Measurements from ENCODE around the gene B3GNT9.

The B3GNT9 gene

GRCh38 chr16:67184995-67185650 is 34.3 kb upstream of the B3GNT9 start:
- DNase-seq = peak; percentile 84 to 85

DNA sequence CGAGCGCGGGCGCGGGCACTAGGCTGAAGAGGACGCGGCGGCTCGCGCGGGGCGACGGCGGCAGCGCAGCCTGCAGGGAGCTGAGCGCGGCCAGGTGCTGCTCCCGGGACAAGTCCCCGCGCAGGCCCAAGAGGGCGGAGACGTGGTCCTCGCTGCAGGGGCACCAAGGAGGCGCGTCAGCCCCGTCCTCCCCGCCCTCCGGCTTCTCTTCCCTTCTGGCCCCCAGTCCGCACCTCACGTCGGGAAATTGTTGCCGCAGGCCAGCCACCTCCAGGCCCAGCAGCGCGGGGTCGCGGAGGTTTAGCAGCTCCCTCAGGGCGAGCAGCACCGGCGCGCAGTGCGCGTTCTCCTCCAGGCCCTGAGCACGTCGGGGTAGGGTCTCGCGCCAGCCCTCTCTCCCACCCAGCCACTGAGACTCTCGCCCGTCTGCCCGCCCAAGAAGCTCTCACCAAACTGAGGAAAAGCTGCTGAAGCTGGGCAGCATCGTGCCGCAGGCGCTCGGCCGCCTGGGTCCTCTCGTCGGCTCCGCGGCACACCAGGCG is 33.7 kb upstream of the B3GNT9 start:
- DNase-seq = no peak

DNA sequence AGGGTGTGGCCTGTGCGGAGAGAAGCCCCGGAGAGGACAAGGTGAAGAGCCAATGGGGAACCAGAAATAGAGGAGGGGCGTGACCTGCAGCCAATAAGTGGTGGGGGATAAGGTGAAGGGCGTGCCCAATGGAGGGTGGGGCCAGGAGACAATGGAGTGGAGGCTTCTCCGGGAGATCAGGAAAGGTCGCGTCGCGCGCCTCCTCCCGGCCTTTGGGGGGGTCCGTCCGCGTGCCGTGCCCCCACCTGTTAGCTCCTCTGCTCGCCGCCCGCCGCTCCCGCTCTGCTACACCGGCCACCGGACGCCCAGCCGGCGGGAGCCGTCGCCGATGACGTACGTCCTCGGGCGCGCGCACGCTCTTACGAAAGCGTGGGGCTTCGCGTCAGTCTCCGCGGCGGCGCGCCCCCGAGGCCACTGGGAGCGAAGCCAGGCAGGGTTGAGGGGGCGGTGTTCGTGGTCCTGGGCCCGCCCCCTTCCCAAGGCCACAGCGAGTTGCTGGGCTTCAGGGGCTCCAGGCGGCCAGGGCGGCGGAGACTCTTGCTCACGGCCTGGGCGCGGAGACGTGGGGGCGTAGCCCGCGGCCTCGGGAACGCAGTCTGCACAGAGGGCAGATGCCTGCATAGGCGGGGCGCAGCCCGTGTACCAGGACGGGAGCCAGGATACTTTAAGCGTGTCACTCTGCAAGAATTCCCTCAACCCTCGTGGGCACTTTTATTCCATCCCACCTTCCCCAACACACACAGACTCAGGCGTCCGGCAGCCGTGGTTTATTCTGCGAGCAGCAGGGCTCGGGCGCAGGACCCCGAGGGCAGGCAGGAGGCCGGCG is 33.0 kb upstream of the B3GNT9 start, which contains the start of gene MATCAP1:
Gene MATCAP1, minus strand, starts transcription at position 337 of the 826 bp plus-strand sequence. CDS start 3,353 bp downstream, outside the sequence.
- DNase-seq = peak; percentile 97 to 98

- DNase-seq = no peak
These were observed 32.5 kb upstream of the B3GNT9 start for GRCh38 chr16:67183284-67183626.

DNA sequence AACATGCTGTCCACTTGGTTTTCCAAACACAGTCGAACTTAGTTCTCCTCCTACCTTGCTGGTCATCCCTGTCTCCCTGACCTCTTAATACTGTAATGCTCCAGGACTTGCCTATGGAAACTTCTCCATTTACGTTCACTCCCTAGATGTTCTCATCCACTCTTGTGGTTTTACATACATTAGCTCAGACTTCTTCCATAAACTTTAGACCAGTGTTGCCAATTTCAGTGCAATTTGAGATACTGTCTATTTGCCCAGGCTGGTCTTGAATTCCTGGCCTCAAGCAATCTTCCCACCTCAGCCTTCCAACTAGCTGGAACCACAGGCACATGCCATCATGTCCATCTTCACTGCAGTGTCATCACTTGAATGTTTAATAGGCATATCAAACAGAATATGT is 31.5 kb upstream of the B3GNT9 start:
- no peak for DNase-seq

GRCh38 chr16:67181346-67181745 is 30.5 kb upstream of the B3GNT9 start:
- DNase-seq = no peak

DNA sequence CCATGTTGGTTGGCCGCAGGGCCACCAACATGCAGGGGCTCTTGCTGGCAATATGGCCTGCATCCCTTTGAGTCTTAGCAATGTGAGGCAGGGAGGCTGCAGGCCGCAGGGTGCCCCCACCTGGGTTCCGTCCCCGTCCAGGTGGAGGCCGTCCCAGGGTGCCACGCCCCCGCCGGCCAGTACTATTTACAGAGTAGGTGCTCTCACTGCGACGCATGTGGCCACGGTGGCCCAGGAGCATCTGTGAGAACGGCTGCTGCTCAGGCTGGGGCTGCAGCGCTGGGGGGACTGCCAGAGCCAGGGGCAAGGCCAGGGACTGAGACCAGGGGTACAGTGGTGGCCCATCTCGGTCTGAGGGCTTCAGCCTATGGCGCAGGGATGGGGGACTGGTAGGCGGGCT is 29.4 kb upstream of the B3GNT9 start:
- DNase-seq = no peak

DNA sequence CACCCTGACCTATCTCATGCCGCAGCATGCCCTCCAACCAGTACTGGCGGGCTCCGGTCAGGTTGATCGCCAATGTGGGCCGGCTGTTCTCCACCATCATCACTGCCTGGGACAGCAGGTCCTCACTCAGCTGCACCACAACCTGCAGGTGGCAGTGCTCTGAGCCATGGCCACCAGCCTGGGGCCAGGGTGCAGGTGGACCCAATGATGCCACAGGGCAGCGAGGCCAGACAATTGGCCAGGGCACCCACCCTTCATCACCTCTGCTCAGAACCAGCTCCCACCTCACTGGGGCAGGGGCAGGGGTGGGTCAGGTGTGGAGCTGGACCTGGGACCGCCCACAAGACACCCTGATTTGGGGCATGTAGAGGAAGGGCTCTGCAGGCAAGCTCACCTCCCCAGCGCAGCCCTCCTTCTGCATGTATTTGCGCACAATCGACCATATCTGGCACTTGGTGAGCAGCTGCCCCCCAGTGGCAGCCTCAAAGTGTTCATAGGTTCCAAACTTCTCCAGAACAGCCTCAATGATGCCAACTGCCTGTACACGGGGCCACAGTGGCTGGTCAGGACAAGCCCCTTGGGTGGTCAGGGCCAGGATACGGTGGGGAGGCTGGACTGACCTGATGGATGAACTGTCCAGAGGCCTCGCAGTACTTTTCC is 28.8 kb upstream of the B3GNT9 start:
- no peak for DNase-seq

DNA sequence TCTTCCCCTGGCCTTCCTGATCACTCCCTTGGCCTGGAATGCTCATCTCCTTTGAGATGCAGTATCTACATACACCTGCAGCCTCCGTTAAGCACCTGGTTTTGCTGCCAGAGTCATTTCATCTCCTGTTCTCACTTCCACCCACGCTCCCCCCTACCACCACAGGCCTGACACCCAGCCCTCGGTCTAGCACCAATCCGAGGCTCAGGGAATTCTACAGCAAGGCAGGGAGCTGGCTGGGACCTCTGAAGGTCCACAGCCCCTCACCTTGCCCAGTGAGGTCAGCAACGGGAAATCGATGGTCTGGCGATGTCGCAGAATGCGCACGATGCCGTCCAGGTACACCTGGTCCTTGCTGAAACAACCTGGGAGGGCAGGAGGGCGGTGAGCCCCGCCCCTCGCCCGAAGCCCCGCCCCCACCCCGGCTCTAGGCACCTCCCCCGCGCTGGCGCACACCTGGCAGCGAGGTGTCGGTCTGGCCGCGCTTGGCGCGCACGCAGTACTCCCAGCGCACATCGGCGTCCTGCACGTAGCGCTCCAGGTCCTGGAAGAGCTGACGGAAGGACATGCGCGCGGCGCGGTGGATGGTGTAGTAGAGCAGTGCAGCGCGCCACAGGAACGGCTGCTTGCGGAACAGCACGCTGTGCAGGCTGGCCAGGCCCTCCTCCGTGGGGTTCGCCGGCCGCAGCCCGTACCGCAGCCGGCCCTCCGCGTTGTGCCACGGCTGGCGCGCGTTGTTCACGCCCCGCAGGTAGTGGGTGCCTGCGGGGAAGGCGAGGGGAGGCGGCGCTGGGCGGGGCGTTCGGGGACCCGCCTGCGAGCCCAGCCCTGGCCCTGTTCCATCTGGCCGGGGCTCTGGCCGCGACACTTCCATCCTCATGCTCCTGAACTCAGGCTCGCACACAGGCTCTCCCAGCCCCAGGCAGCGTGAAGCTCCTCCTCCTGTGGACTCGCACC is 27.2 kb upstream of the B3GNT9 start:
- DNase-seq = peak; percentile 66 to 76

DNA sequence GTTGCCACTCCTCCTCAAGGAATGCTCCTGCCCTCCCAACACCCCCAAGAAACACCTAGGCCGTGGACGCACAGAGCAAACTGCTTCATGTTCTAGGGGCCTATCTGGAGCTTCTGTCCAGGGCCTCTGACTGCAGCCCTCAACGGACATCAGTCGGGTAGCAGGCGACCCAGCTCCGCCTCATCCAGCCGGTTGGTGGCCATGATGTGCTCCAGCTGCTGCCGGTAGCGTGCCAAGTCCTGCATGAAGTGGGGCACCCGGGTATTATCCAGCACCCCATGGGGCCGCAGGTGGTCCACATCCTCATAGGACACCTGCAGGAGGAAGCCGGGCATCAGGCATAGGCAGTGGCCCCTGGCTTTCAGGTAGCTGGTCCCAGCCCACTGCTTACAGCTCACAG is 25.9 kb upstream of the B3GNT9 start:
- no peak for DNase-seq

DNA sequence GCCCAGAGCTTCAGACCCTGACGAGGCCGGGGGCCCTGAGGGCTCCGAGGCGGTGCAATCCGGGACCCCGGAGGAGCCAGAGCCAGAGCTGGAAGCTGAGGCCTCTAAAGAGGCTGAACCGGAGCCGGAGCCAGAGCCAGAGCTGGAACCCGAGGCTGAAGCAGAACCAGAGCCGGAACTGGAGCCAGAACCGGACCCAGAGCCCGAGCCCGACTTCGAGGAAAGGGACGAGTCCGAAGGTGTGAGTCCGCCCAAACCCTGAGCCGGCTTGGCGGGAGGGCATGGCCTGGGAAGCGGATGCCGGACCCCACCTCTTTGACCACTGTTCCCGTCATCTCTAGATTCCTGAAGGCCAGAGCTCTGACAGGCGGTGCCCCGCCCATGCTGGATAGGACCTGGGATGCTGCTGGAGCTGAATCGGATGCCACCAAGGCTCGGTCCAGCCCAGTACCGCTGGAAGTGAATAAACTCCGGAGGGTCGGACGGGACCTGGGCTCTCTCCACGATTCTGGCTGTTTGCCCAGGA is 24.0 kb upstream of the B3GNT9 start:
- DNase-seq = no peak

DNA sequence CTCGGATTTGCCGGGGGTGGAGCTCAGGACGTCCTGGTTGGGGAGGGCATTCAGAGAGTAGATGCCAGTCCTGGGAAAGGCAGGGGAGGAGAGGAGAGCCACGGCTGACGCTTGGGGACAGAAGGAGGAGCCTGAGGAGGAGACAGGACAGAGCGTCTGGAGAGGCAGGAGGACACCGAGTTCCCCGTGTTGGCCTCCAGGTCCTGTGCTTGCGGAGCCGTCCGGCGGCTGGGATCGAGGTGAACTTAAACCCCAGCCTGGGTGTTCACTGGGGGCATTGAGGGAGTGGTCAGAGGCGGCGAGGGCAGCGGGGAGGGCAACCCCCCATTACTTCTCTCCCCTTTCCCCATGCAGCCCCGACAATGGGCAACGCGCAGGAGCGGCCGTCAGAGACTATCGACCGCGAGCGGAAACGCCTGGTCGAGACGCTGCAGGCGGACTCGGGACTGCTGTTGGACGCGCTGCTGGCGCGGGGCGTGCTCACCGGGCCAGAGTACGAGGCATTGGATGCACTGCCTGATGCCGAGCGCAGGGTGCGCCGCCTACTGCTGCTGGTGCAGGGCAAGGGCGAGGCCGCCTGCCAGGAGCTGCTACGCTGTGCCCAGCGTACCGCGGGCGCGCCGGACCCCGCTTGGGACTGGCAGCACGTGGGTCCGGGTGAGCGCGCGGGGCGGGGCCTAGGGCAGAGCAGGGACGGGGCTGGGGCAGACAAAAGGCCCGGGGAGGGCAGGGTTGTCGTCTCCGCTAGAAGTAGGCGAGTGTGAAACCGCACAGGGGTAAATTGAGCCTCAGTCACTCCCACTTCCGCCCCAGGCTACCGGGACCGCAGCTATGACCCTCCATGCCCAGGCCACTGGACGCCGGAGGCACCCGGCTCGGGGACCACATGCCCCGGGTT is 23.3 kb upstream of the B3GNT9 start:
- peak; percentile 73 to 76 for DNase-seq

GRCh38 chr16:67173323-67173722 is 22.5 kb upstream of the B3GNT9 start:
- no peak for DNase-seq

DNA sequence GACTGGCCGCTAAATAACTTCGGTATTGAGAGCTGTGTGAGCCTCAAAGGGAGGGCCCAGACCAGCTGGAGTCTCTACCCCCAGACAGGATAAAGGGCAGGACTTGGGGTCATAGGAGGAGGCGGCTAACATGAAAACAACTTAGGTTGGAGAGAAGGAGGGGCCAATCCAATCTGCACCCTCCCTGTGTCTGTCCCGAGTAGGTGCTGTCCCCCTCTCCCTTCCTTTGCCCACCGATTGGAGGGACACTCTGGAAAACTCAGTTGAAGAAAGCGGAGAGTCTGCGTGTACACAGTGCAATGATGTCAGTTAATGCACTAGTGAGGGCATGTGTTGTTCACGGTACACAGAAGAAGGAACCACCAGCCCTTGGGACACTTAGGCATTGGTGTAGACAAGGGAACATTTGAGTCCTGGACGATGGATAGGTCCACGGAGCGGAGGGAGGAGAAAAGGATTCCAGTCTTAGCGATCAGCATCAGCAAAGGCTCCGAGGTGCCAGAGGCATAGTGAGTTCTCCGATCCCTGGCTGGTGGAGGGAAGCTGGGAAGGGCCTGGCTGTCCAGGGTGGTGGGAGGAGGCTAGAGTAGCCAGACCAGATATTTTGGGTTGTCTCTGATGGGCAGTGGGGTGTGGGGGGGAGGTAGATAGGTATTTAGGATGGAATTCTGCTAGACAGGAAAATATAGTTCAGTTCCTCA is 20.3 kb upstream of the B3GNT9 start:
- DNase-seq = no peak

DNA sequence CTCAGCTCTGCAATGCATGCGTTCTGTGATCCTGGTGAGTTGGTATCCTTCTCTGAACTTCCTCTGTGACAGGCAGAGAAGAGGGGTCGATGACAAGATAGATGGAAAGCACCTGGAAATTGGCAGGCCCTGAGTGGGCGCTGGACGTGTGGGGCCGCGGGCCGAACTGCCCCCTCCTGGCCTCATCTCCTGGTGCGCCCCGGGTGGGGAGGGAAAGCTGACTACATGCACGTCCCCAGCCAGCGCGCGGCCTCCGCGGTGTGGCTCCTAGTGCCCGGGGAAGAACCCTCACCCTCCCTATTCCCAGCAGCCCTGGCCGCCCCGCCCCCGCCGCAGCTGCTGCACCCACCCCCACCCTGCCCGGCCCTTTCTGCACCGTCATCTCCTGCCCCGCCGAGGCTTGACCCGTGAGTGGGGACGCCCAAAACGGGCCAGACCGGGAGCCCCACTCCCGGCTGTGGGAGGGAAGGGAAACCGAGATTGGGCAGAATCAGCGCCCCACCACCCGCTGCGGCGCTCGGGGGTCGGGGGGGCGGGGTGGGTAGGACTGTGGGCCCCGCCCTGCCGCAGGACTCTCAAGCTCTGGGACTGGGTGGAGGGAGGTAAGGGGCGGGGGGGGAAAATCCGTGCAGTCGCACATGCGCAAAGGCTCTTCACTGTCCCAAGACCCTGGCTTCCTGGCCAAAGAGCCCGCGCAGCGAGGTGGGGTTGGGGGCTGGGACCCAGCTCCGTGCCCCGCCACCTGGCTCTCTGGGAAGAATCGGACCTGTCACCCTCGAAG is 19.6 kb upstream of the B3GNT9 start, which contains the start of gene NOL3:
Gene NOL3, plus strand, starts transcription at position 371 of the 781 bp plus-strand sequence.
- peak in 1 of 2 donors; percentile 35 for DNase-seq

DNA sequence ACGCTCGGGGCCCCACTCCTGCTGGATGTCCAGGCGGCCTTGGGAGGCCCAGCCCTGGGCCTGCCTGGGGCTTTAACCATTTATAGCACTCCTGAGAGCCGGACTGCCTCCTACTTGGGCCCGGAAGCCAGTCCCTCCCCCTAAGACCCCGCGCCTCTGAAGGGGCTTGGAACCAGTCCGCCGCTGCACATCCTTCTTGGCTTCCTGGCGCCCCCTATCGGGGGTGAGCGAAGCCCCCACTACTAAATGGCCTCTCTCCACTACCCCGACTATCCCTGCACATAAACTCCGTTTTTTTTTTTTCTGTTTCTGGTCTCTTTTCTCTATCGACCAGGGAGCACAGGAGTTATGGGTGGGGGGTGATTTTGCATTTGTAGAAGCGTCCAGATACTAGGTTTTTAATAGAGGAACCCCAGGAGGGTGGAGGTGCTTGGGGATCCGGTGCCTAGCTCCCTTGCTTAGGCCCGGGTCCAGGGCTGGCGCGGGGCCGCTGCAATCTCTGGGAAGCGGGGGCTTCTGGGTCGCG is 18.9 kb upstream of the B3GNT9 start:
- DNase-seq = peak in 1 of 2 donors; percentile 42

GRCh38 chr16:67169011-67169451 is 18.2 kb upstream of the B3GNT9 start:
- no peak for DNase-seq

DNA sequence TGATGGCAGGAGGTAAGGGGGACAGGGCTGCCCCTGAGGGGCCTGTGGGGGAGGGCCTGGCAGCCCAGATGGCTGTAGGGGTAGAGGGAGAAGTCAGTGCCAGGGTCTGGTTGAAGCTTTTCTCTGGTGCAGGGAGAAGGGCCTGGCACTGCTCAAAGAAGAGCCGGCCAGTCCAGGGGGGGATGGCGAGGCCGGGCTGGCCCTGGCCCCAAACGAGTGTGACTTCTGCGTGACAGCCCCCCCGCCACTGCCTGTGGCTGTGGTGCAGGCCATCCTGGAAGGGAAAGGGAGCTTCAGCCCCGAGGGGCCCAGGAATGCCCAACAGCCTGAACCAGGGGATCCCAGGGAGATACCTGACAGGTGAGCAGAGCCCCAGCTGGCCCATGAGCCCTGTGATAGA is 16.8 kb upstream of the B3GNT9 start:
- DNase-seq = no peak

- no peak for DNase-seq
These were observed 15.9 kb upstream of the B3GNT9 start for GRCh38 chr16:67166598-67167168.
